Stimulated activated CD8-positive, alpha-beta memory T cell treated with anti-CD3 and anti-CD28 coated beads, Interleukin-7, amount 100 ng/mL, for 4 hours (primary cell): ENCODE measurements around the gene CARMIL3.
A peak's percentile ranks its signal among the peaks of the same experiment; 100 is the strongest.

Experiments
- DNase-seq, 2 donors: peaks; one replicate each; pipeline ENCODE4 v3.0.0-alpha.2; 2020; ENCODE audit warnings: low read depth in 2 of 2

CARMIL3 gene

DNA sequence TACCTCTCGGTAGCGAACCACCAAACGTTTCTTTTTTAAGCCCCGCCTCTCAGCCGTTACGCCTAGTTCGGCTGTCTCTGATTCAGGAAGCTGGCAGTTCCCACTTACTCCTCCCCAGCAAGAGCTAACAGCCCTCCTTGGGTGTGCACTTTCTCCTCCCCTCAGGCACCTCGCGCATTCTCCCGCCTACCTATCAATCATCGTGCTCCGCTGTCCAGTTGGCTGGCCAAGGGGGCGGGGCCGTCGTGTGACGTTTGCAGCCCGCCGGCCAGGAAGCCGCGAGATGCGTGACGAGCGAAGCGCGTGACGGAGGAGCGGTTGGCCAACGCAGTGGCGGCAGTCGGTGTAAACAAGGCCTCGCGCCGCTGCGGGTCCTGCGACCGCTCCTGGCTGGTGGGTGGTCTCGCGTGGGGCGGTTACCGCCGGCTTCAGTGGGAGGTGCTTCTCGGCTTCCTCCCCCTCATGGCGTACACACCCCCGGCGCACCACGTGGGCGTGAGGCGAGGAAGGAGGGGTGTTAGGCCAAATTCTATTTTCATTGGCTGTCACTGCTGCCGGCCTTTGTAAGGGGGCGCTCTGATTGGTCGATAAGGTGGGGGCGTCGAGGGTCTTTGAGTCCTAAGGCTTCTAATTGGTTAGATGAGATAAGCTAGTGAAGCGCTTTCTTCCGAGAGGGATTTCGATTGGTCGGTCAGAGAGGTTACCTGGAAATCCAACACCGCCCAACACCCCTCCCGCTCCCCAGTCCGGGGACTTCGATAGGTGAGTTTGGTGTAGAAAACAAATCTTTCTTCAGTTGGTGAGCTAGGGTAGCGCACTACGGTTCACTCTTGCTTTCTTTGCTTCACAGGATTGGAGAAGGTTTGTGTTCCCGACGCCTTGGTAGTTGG lies 63.0 kb downstream of the CARMIL3 start, which contains the start of the genes DCAF11 and NRL:
DCAF11 (plus strand) TSS at position 246 of the 890 bp plus-strand sequence. CDS start 818 bp downstream, outside the sequence.
NRL (minus strand) TSS at position 418 of the 890 bp plus-strand sequence. CDS start 32,101 bp downstream, outside the sequence.
- peak; percentile 98 to 99 for DNase-seq

DNA sequence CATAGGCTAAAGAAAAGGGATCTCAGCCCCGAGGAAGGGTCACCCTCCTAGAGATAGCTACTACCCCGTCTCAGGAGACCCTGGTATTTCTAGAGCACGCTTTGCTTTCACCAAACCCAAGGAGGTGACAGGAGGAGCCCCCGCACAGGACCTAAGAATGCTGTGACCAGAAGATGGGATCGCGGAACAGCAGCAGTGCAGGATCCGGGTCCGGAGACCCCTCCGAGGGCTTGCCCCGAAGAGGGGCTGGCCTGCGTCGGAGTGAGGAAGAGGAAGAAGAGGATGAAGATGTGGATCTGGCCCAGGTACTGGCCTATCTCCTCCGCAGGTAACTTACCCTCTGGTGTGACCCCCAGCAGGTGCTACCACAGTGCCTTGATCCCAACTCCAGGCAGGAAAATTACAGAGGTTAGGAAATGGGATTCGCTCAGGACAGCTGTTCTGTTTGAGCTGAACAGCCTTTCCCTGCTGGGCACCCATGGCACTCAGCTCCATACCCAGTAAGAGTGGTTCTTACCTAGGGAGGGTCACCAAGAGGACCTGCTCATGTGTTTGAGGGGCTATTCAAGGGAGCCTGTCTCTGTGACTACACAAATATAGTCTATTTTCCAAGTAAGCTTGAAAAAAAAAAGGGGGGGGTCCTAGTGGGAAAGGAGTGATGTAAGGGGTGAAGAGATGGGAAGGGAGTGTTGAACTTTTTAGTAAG lies 63.8 kb downstream of the CARMIL3 start:
- DNase-seq, result no peak

DNA sequence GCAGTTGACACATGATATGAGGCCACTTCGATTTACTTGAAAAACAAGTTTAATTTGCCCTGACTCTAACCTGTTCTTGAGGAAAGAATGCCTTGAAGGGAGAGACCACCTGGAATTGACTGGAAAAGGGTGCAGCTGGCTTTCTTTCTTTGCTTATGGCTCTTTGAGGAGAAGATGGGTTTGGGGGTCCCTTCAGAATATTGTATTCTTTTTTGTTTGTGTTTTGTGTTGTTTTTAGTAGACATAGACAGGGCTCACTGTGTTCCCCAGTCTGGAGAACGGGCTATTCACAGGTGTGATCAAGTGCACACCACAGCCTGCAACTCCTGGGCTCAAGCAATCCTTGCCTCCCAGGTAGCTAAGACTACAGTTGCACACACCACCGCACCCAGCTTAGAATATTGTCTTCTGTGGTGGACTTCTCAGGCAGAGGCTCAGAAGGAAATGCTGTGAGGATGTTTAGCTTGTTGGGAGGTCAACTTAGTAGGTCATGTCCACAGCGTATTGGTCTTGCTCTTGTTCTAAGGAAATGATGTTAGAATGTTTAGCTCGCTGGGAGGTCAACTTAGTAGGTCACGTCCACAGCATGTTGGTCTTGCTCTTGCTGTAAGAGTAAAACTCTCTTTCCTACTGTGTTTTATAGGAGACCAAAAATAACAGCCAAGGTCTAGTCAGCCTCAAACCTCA lies 64.5 kb downstream of the CARMIL3 start:
- no peak for DNase-seq

DNA sequence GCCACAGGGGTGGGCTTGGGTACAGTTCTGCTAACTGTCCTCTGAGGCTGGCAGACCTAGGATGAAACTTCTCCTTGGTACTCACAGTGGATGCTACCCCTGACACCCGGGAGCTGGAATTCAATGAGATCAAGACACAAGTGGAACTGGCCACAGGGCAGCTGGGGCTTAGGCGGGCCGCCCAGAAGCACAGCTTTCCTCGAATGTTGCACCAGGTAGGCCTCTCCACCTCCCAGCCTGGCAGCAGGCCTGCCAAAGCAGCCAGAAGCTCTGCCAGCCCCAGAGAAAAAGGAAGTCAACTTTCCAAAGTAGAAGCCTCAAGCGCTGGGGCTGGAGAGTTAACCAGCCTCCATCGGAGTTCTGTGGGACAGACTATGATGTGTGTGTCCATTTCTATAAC lies 65.4 kb downstream of the CARMIL3 start:
- DNase-seq, result no peak
